H1 (cell line): Measurements from ENCODE around the gene TUBB4B. TPM values are rescaled to one million over a fixed set of nuclear protein-coding genes. Genes with fewer than 3 reads are reported as not detected.

Source experiments
- CTCF ChIA-PET: fragments of 300-600 bp; sonication (Branson Sonifier 250); formaldehyde crosslinking; loops from one replicate; lab custom pipeline; 2021; ENCODE audit not compliant: partially characterized antibody; lab: Charles Lee
- POLR2A ChIA-PET: fragments of 300-600 bp; sonication (Branson Sonifier 250); formaldehyde crosslinking; loops from one replicate; lab custom pipeline; 2021; ENCODE audit warnings: inconsistent platforms; ENCODE audit not compliant: partially characterized antibody; lab: Charles Lee
- DNase-seq, 2 experiments: peaks; one replicate each; pipeline versions ENCODE4 v3.0.0 to v3.0.0-alpha.2; 2010 to 2022; ENCODE audit warnings: low spot score in 2 of 2, low read depth in 1 of 2, mixed read lengths in 1 of 2
- FAIRE-seq: peaks from 2 replicates; lab custom pipeline; 2011; peaks lifted over from hg19 to GRCh38; lab: Jason Lieb, UNC
- H2AFZ ChIP-seq: 2 replicates; pipeline ENCODE4 v1.8.1; 2012; ENCODE audit warnings: low read length, inconsistent platforms
- H2AK5ac ChIP-seq: 2 replicates; pipeline ENCODE4 v1.6.1; 2013; ENCODE audit warnings: low read depth, low read length
- H2BK120ac ChIP-seq: replicated peaks from 2 replicates; pipeline ENCODE3; 2013; ENCODE audit warnings: low read depth, low read length, inconsistent platforms
- H2BK12ac ChIP-seq: 2 replicates; pipeline ENCODE4 v1.6.1; 2013; ENCODE audit warnings: low read depth, low read length
- H2BK15ac ChIP-seq: 2 replicates; pipeline ENCODE4 v1.6.1; 2013; ENCODE audit warnings: low read length
- H2BK20ac ChIP-seq: 2 replicates; pipeline ENCODE4 v1.6.1; 2013; ENCODE audit warnings: low read length
- H2BK5ac ChIP-seq: 2 replicates; pipeline ENCODE4 v1.6.1; 2013; ENCODE audit warnings: low read depth, low read length
- H3K14ac ChIP-seq: 2 replicates; pipeline ENCODE4 v1.6.1; 2013; ENCODE audit warnings: inconsistent platforms; ENCODE audit not compliant: insufficient read length
- H3K18ac ChIP-seq: 2 replicates; pipeline ENCODE4 v1.6.1; 2013; ENCODE audit warnings: low read length; ENCODE audit errors: extremely low read depth
- H3K23ac ChIP-seq: 2 replicates; pipeline ENCODE4 v1.6.1; 2013; ENCODE audit warnings: inconsistent platforms; ENCODE audit not compliant: insufficient read length
- H3K23me2 ChIP-seq: 2 replicates; pipeline ENCODE4 v1.6.1; 2013; ENCODE audit warnings: low read depth, low read length
- H3K27ac ChIP-seq: 2 replicates; pipeline ENCODE4 v1.6.1; 2011; ENCODE audit warnings: low read depth, low read length, inconsistent platforms
- H3K27me3 ChIP-seq, 4 experiments: replicated peaks in 1 of 4; 1 replicate in 1 of 4; 2 replicates in 3 of 4; pipeline versions ENCODE4 v1.6.1 to v1.8.1; 2011 to 2013; ENCODE audit warnings: low read length in 3 of 4, mild to moderate bottlenecking in 3 of 4, inconsistent platforms in 2 of 4, mixed read lengths in 2 of 4, moderate library complexity in 1 of 4; ENCODE audit not compliant: control insufficient read depth in 3 of 4, insufficient read depth in 3 of 4; ENCODE audit errors: extremely low read depth in 1 of 4
- H3K36me3 ChIP-seq, 4 experiments: 2 replicates each; pipeline versions ENCODE4 v1.6.1 to v1.8.1; 2011 to 2013; ENCODE audit warnings: mild to moderate bottlenecking in 4 of 4, low read length in 3 of 4, moderate library complexity in 2 of 4, control low read depth in 1 of 4, inconsistent platforms in 1 of 4; ENCODE audit not compliant: insufficient read depth in 4 of 4, control insufficient read depth in 2 of 4
- H3K4ac ChIP-seq: replicated peaks from 2 replicates; pipeline ENCODE3; 2013; ENCODE audit warnings: low read length, low read depth, mixed read lengths, inconsistent platforms; ENCODE audit not compliant: insufficient read length
- H3K4me1 ChIP-seq, 4 experiments: replicated peaks in 1 of 4; 1 replicate in 1 of 4; 2 replicates in 3 of 4; pipeline versions ENCODE4 v1.6.1 to v1.8.1; 2011 to 2013; ENCODE audit warnings: low read length in 3 of 4, inconsistent platforms in 2 of 4, mixed read lengths in 1 of 4; ENCODE audit not compliant: insufficient read depth in 4 of 4, control insufficient read depth in 3 of 4
- H3K4me2 ChIP-seq, 2 experiments: 2 replicates each; pipeline versions ENCODE4 v1.6.1 to v1.8.1; 2011 to 2013; ENCODE audit warnings: low read depth in 2 of 2, low read length in 2 of 2, control low read depth in 1 of 2, inconsistent platforms in 1 of 2, mild to moderate bottlenecking in 1 of 2; ENCODE audit not compliant: insufficient read depth in 1 of 2
- H3K4me3 ChIP-seq, 4 experiments: fragments of 200-600, 300-600 bp in 1 of 4; sonication (generic), shearing (Covaris generic), sonication (Bioruptor Twin) in 1 of 4; 2 replicates each; pipeline versions ENCODE4 v1.5.1 to v1.8.1; 2011 to 2016; ENCODE audit warnings: low read length in 4 of 4, low read depth in 3 of 4, control low read depth in 2 of 4, inconsistent platforms in 2 of 4, mild to moderate bottlenecking in 2 of 4, mixed read lengths in 1 of 4, moderate library complexity in 1 of 4; ENCODE audit not compliant: insufficient read depth in 2 of 4; ENCODE audit errors: extremely low read depth in 1 of 4
- H3K56ac ChIP-seq: replicated peaks from 2 replicates; pipeline ENCODE3; 2013; ENCODE audit warnings: low read depth, mild to moderate bottlenecking, mixed read lengths, low read length, inconsistent platforms; ENCODE audit not compliant: insufficient read length
- H3K79me1 ChIP-seq: 2 replicates; pipeline ENCODE4 v1.6.1; 2013; ENCODE audit warnings: low read depth, low read length, control low read depth
- H3K79me2 ChIP-seq, 2 experiments: 2 replicates each; pipeline versions ENCODE4 v1.6.1 to v1.8.1; 2012 to 2013; ENCODE audit warnings: low read length in 2 of 2, mild to moderate bottlenecking in 2 of 2, inconsistent platforms in 1 of 2; ENCODE audit not compliant: insufficient read depth in 2 of 2, control insufficient read depth in 1 of 2
- H3K9ac ChIP-seq, 4 experiments: replicated peaks in 1 of 4; 1 replicate in 1 of 4; 2 replicates in 3 of 4; pipeline versions ENCODE4 v1.6.1 to v1.8.1; 2011 to 2013; ENCODE audit warnings: low read depth in 3 of 4, low read length in 3 of 4, control low read depth in 2 of 4, mild to moderate bottlenecking in 2 of 4, moderate library complexity in 2 of 4, inconsistent platforms in 1 of 4; ENCODE audit errors: extremely low read depth in 1 of 4
- H3K9me3 ChIP-seq, 2 experiments: 2 replicates each; pipeline versions ENCODE4 v1.6.1 to v1.8.1; 2012 to 2013; ENCODE audit warnings: mild to moderate bottlenecking in 2 of 2, moderate library complexity in 2 of 2, control low read depth in 1 of 2, inconsistent platforms in 1 of 2, low read depth in 1 of 2, low read length in 1 of 2, mixed read lengths in 1 of 2; ENCODE audit not compliant: insufficient read depth in 2 of 2
- H4K20me1 ChIP-seq, 2 experiments: replicated peaks in 1 of 2; 2 replicates each; pipeline versions ENCODE3 to v1.8.1; 2011 to 2013; ENCODE audit warnings: inconsistent platforms in 2 of 2, low read length in 2 of 2, mild to moderate bottlenecking in 1 of 2; ENCODE audit not compliant: insufficient read depth in 2 of 2, control insufficient read depth in 1 of 2
- H4K5ac ChIP-seq: 2 replicates; pipeline ENCODE4 v1.6.1; 2013; ENCODE audit warnings: low read length, low read depth, mixed read lengths, inconsistent platforms; ENCODE audit not compliant: insufficient read length
- H4K8ac ChIP-seq: 2 replicates; pipeline ENCODE4 v1.8.0; 2013; ENCODE audit warnings: mild to moderate bottlenecking, moderate library complexity, low read length, inconsistent platforms; ENCODE audit not compliant: insufficient read depth; ENCODE audit errors: extremely low read depth
- H4K91ac ChIP-seq: replicated peaks from 2 replicates; pipeline ENCODE3; 2013; ENCODE audit warnings: low read length, mixed read lengths, inconsistent platforms; ENCODE audit not compliant: insufficient read length
- CTBP2 ChIP-seq: IDR thresholded peaks from 2 replicates; pipeline ENCODE4 v1.7.0; 2011; ENCODE audit warnings: borderline replicate concordance, mild to moderate bottlenecking, moderate library complexity, mixed read lengths, low read length; ENCODE audit not compliant: insufficient read depth, insufficient read length
- JUN ChIP-seq: IDR thresholded peaks from 2 replicates; pipeline ENCODE4 v1.6.1; 2011; ENCODE audit warnings: low read depth, mild to moderate bottlenecking, improper control_type of control experiment, low read length
- WGBS, 2 experiments: shearing (Covaris generic) in 1 of 2; methylation state at CpG; one replicate each; pipeline versions ENCODE4 v1.1.6 to v1.1.7; 2013 to 2015; ENCODE audit warnings: low lambda C conversion rate in 2 of 2, mixed read lengths in 2 of 2, inconsistent platforms in 1 of 2, low coverage in 1 of 2, missing lambda C conversion rate in 1 of 2; ENCODE audit not compliant: insufficient replicate concordance in 2 of 2, insufficient coverage in 1 of 2, insufficient read length in 1 of 2; ENCODE audit errors: extremely low coverage in 1 of 2, missing lambda C conversion rate in 1 of 2; 5-methylcytosine and 5-hydroxymethylcytosine counted together
- polyA plus RNA-seq, 7 experiments: library from polyadenylated mRNA; depleted of rRNA in 3 of 7; stranded (reverse) in 5 of 7; unstranded in 2 of 7; fragments of >200 nt in 5 of 7; fragments of 200-250 nt in 2 of 7; gene quantifications; 1 replicate in 5 of 7; 2 replicates in 1 of 7; 4 replicates in 1 of 7; pipeline versions ENCODE4 v1.2.1 to v1.2.3, GENCODE V29; 2011 to 2013; ENCODE audit warnings: missing spikeins in 2 of 7, mixed read lengths in 2 of 7
- total RNA-seq: library from RNA; stranded (reverse); fragmentation: NEBNext Ultra II Directional; extraction: Animal tissue kit (Norgen Biotek cat#: 25700); gene quantifications from 2 replicates; pipeline ENCODE4 v1.2.1, GENCODE V29; 2021

TUBB4B gene
- total and polyA plus RNA-seq, 2 of the 8 experiments (the other 6 are each of a cell fraction or from before 2014, with no cell fraction given) = 280 to 307 TPM

GRCh38 chr9:137281345-137282116 is 40.4 kb downstream of the TUBB4B start:
- Histone ChIP-seq H4K5ac (no peak overlapping the region), H3K18ac (peak overlapping the region; percentile 71), H3K27ac (no peak overlapping the region), H2BK20ac (no peak overlapping the region), H4K20me1 (peaks cover 0 to 8% of the 10 kb centered on the region in 2 experiments), H2BK12ac (no peak overlapping the region), H3K27me3 (peaks cover 2 to 27% (median 14%) of the 10 kb centered on the region in 4 experiments; a peak in 6 of 7 replicates), H3K56ac (no peak overlapping the region), H3K79me2 (no peaks in the 10 kb centered on the region), H3K9me3 (no peaks in the 10 kb centered on the region; a peak in 1 of 4 replicates), H2AK5ac (no peak overlapping the region), H2BK5ac (no peak overlapping the region), H3K4me1 (peaks cover 0 to 18% (median 14%) of the 10 kb centered on the region in 4 experiments; a peak in 6 of 7 replicates), H3K9ac (no peak overlapping the region), H4K8ac (0 out of 2 replicates have a peak overlapping the region, but pooled peaks have one; percentile 16), H3K23me2 (peaks cover 11% of the 10 kb centered on the region; the same call in 1 of the 2 replicates), H3K79me1 (no peaks in the 10 kb centered on the region; the same call in 1 of the 2 replicates), H3K4me3 (peak overlapping the region; percentile 42 to 75 (median 54)), H3K4me2 (peak overlapping the region; percentile 77 to 89), H3K14ac (no peak overlapping the region), H3K23ac (no peak overlapping the region), H4K91ac (no peak overlapping the region), H2BK15ac (no peak overlapping the region; the same call in 1 of the 2 replicates), H2AFZ (no peak overlapping the region), H3K4ac (peak overlapping the region; percentile 78), H2BK120ac (no peak overlapping the region), H3K36me3 (peaks cover 0 to 12% (median 0%) of the 10 kb centered on the region in 4 experiments; a peak in 2 of 8 replicates)
- POLR2A ChIA-PET = interaction anchor here (0.6 to 2.0 kb wide), 14 partner anchors 8 to 80 kb away, joined by 3 to 6 read pairs (median 4); partner anchors contain the start of genes CYSRT1, NELFB, NRARP and TUBB4B
- CTCF ChIA-PET = interaction anchor here (0.7 to 3.8 kb wide), 14 partner anchors 9 to 1208 kb away, joined by 3 to 19 read pairs (median 4); partner anchors contain the start of gene NRARP
- no peak for FAIRE-seq
- 7% methylated on average over 27 of the region's 39 CpGs; no CpG with 5 or more reads in 1 of the 2 experiments for WGBS, 2 experiments
- DNase-seq = peak in 1 of 2 experiments; percentile 80
- no peak for TF ChIP-seq JUN
- TF ChIP-seq CTBP2 = peak; percentile 19
